Inflammatory macrophage (primary cell): ENCODE measurements around the gene REEP6.
A peak's percentile ranks its signal among the peaks of the same experiment; 100 is the strongest.
"Not testable (repeated sequence)": the region's sequence is repeated elsewhere in the genome, so short reads cannot be mapped to it uniquely, and the experiment has no call there.

Source experiments
- DNase-seq, 2 donors: peaks; one replicate each; pipeline ENCODE4 v3.0.0-alpha.2; 2020 to 2022

REEP6 gene

GRCh38 chr19:1509602-1510441, 18.8 kb downstream of the REEP6 start:
- no peak for DNase-seq

DNA sequence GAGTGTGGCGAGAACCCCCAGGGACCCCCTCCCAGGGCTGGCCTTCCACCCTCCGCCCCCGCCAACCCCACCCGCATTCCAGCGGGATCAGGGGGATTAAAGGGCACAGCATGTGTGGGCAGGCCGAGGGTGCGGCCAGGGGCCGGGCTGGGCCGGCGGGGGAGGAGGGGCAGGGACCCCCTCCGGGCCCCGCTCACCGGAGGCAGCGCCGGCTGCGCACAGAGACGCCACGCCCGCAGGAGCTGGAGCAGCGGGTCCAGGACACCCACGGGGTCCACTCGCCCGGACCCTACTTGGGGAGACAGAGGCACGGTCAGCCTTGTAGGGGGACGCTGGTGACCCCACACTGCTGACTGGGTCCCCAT, 19.4 kb downstream of the REEP6 start:
- no peak for DNase-seq

DNA sequence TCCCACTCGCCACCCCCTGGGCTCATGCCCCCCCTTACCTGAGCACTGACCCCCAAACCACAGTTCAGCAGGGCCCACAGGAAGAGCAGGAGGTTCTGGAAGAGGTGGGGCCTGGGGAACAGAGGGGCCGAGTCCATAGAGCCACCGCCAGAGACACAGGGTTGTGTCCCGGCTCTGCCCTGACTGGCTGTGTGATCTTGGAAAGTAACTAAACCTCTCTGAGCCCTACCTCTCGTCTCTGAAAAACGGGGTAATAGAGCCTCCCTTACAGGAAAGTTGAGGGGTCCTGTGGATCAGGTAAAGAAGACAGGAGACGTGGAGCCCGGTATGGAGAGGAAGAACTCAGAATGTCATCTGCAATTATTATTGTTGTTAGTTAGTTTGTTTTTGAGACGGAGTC, 19.8 kb downstream of the REEP6 start:
- no peak for DNase-seq

DNA sequence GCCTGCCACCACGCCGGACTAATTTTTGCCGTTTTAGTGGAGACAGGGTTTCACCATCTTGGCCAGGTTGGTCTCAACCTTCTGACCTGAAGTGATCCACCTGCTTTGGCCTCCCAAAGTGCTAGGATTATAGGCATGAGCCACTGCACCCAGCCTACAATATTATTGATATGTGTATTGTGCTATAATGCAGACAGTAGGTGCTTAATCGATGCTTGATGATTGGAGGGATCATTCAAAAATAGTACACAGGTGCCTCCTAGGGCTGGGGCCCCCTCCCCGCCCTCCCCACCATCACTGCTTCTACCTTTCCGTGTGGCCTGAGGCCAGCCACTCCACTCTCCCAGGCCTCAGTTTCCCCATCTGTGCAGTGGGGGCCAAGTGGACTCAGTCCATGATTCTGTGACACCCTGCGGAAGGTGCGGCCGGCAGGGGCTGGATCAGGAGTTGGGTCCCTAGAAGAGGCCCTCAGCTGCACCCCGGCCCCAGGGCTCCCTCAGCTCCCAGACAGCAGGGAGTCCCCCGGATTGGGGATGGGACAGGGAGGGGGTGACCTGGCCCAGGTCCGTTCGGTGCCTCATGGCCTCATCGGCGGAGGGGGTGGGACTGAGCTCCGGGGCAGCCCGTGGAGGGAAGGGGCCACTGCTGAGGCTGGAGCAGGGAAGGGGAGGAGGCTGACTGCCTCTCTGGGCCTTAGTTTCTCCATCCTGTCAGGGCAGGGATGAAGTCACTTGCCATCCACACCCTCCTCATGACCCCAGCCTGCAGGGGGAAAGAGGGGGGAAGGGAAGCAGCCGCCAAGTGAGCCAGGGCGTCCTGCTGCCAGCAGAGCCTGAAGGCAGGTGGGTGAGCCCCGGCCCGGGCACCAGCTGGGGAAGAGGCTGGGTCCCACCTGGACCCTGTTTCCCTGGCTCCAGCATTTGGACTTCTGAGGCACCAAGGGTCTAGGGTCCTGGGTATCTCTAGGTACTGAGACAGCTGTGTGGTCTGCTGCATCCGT, 20.6 kb downstream of the REEP6 start:
- no peak for DNase-seq

DNA sequence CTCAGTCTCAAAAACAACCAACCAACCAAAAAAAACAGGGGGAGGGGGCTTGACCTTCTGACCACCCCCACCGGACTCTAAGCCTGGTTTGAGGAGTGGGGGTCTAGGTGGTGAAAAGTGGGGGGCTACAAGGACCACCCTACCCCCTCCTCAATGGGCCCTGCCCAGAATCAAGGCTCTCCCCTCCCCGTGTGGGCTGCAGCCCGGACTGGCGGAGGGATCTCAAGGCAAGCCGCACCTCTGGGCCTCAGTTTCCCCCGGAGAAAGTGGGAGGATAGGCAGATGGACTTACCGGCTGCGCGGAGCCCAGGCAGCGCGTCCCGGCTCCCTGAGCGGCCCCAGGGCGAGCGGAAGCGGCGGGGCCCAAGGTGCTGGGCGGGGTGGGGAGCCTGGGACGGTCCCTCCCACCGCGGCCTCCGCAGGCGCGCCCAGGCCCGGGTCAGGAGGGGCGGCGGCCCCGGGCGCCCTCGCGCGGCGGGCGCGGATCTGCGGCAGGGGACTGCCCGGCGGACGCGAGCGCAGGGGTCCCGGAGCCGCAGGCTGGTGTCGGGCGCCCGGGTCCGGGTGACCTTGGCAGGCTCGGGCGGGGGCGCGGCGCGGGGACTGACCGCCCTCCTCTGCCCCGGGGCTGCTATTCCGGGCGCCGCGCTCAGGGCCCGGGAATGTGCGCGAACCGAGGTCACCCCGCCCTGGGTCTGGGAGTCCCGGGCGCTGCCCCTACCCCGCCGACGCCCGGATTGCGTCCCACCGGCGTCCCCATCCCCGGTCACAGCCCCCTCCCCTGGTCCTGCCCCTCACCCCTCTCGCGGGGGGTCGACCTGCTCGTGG, 21.9 kb downstream of the REEP6 start, which contains the start of gene ADAMTSL5:
ADAMTSL5 (minus strand) TSS at position 349 of the 828 bp plus-strand sequence. CDS start 2,076 bp downstream, outside the sequence.
- peak; percentile 22 to 58 for DNase-seq

- peak; percentile 54 to 68 for DNase-seq
These were observed 22.7 kb downstream of the REEP6 start for GRCh38 chr19:1513499-1514294.

- DNase-seq: no peak
These were observed 23.3 kb downstream of the REEP6 start for GRCh38 chr19:1514295-1514661.

DNA sequence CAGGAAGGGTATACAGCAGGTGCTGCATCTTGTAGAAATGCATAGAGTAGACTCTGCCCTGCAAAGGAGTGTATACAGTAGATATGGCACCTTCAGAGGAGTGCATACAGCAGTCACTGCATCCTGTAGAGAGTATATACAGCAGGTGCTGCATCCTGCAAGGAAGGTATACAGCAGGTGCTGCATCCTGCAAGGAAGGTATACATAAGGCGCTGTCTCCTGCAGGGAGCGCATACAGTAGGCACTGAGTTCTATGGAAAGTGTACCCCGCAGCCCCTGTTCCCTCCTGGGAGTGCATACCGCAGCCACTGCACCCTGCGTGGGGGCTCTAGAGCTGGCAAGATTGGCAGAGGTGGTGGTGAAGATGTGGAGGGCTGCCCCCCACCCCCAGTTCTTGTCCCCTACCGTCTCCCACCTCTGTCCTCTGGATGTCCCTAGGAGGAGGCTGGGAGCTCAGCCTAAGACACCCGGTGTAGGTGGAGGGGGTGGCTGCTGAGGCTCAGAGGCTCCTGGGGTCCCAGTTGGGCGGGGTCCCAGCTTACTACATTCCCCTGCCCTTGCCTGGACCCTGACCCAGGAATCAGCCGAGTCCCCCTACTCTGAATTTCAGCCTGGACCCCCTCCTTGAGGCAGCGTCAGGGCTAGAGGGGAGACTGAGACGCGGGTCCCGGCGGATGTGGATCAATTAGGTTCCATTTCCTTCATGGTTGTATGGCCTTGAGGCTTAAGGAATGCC, 24.2 kb downstream of the REEP6 start:
- DNase-seq: no peak

DNA sequence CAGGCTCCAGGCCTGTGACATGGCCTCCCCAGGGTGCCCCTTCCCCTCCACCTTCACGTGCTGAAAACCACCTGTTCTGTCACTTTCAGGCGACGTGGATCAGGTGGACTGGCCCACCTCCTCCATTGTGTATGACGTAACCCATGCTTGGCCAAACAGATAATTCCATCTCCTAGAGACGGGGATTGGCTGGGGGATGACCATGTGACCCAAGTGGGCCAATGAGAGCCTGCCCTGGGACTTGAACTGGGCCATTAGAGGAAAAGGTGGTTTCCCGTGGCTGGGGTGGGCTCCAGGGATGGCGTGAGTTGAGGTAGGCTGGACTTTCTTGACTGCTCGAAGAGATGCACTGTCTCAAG, 25.4 kb downstream of the REEP6 start:
- DNase-seq: no peak

DNA sequence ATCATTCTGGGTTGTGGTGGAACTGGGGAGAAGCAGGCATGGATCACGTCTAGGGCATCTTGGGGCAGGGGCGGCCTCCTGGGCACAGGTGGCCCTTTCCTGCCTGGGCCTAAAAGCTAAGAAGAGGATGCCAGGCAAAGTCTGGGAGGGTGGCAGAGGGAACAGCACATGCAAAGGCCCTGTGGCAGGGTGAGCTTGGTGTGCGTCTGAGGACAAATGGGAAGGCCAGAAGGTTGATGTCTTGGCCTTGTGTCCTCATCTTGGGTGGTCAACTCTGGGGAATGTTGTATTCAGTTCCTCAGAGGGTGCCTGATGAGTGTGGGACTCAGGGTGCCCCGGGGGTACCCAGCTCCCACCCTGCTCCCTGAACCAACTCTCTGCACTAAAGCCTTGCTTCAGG, 27.5 kb downstream of the REEP6 start:
- no peak for DNase-seq

DNA sequence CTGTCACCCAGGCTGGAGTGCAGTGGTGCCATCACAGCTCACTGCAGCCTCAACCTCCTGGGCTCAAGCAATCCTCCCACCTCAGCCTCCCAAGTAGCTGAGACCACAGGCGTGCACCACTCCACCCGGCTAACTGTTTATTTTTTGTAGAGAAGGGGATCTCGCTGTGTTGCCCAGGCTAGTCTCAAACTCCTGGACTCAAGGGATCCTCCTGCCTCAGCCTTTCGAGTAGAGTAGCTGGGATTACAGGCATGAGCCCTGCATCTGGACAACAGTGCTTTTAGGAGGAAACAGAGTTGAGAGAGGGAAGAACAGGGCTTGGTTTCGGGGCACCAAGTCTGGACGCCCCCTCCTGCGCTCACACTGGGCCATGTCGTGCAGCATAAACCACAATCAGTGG, 28.8 kb downstream of the REEP6 start:
- DNase-seq: not testable (repeated sequence)

- no peak for DNase-seq
These were observed 29.3 kb downstream of the REEP6 start for GRCh38 chr19:1520203-1520780.

DNA sequence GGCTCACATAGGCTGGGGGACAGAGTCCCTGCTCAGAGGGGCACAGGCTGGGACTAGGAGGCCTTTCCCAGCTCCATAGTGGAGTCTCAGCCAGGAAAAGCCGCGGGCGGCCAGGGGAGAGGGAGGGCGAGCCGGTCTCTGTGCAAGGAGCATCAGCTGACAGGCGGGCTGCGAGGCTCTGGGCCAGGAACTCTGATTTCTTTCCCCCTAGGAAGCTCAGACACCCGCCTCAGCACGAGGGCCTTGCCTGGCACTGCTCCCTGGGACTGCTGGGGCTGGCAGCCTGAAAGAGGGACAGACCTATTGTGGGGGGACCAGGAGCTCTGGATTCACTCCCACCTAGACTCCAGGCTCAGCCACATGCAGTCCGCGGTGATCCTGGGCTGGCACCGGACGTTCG, 30.7 kb downstream of the REEP6 start:
- no peak for DNase-seq

GRCh38 chr19:1522061-1522460, 31.1 kb downstream of the REEP6 start:
- no peak for DNase-seq

GRCh38 chr19:1522838-1523237, 31.9 kb downstream of the REEP6 start:
- DNase-seq: no peak

GRCh38 chr19:1523412-1524286, 32.7 kb downstream of the REEP6 start, which contains the start of gene PLK5:
PLK5 (plus strand) TSS chr19:1524077; CDS start chr19:1526997, 2,920 bp downstream.
- DNase-seq: no peak

DNA sequence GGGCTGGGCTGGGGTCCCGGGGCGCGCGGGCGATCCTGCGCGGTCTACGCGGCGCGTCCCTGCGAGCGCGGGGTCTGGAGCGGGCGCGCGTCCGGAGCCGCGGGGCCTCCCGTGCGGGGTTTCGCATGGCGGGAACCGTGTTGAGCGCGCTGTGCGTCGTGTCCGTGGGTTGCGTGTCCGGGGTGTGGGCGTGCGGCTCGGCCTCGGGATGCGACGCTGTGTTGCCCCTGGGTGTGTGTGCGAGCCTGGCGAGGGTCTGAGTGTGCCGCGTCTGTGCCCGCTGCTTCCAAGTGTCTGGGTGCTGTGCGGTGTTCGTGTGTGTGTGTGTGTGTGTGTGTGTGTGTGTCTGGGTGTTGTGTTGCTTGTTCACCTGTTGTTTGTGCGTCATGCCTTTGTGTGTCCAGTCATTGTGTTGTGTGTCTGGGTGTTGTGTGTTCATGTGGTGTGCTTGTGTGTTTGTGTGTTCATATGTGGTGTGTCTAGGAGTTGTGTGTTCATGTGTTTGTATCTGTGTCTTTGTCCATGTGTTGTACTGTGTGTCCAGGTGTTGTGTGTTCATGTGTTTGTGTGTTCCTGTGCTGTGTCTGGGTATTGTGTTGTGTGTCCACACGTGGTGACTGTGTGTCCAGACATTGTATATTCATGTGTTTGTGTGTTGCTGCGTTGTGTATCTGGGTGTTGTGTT, 33.4 kb downstream of the REEP6 start:
- no peak for DNase-seq

- DNase-seq: no peak
These were observed 34.0 kb downstream of the REEP6 start for GRCh38 chr19:1524972-1525325.

- DNase-seq: no peak
These were observed 34.4 kb downstream of the REEP6 start for GRCh38 chr19:1525343-1525742.
